GM21515 (cell line): ENCODE results near the gene IL27RA.

ENCODE experiments used
- ATAC-seq: cut with Tn5 transposase; IDR thresholded peaks from one replicate; pipeline ENCODE4 v1.9.1; 2021; ENCODE audit not compliant: unreplicated experiment

Gene IL27RA

GRCh38 chr19:14031719-14032480 is at the start of gene IL27RA:
Gene IL27RA (plus strand): TSS chr19:14031762. CDS start chr19:14031873, 111 bp downstream.
- peak; percentile 50 for ATAC-seq

- ATAC-seq, result no peak
Measured at GRCh38 chr19:13981988-13982501, 49.5 kb upstream of the IL27RA start.

- ATAC-seq, result no peak
Measured at GRCh38 chr19:13982773-13983172, 48.8 kb upstream of the IL27RA start.

GRCh38 chr19:13983213-13983889 is 48.2 kb upstream of the IL27RA start:
- no peak for ATAC-seq

DNA sequence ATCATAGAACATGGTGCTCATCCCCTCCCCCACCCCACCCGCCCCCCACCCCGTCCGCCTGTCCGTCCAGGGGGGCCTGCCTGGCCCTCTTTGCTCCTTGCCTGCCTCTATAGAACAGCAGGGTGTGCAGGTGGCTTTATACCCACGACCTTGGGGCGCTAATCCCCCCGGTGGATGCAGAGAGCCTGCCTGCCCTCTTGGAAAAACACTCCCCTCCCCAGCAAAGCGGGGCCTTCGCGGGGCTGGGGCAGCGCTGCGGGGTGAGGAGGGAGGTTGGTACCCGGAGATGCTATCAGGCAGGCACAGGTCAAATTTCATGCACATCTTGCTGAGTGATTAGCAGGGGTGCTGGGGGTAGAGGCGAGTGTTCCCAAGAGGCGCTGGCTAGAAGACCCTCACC is 47.4 kb upstream of the IL27RA start:
- no peak for ATAC-seq

- no peak for ATAC-seq
Measured at GRCh38 chr19:13984875-13985741, 46.5 kb upstream of the IL27RA start.

DNA sequence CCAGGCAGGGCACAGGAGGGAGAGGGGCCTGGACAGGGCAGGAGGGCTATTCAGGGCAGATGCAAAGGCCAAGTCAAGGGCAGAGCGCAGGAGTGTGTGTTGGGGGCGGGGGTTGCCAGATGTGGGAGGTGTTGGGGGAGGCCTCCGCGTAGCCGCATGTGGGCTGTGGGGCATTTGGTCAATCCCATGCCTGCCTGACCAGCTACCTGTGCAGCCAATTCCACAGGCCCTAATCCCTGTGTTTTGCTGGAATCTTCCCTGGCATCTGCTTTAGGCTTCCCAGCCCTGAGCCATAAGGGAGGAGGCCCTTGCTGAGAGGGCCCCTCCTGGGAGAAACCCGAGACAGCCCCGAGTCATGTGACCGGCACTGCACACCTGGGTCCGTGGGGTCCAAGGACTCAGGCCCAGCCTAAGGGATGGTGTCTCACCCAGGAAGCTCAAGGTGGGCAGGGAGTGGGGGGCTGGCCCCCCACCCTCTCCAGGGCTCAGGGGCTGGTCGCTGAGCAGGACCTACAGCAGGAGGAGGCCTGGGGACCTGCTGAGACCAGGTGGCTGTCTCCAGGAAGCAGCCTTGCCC is 45.7 kb upstream of the IL27RA start:
- ATAC-seq, result peak; percentile 8

- ATAC-seq, result peak; percentile 72
Measured at GRCh38 chr19:13986348-13986904, 45.1 kb upstream of the IL27RA start.

DNA sequence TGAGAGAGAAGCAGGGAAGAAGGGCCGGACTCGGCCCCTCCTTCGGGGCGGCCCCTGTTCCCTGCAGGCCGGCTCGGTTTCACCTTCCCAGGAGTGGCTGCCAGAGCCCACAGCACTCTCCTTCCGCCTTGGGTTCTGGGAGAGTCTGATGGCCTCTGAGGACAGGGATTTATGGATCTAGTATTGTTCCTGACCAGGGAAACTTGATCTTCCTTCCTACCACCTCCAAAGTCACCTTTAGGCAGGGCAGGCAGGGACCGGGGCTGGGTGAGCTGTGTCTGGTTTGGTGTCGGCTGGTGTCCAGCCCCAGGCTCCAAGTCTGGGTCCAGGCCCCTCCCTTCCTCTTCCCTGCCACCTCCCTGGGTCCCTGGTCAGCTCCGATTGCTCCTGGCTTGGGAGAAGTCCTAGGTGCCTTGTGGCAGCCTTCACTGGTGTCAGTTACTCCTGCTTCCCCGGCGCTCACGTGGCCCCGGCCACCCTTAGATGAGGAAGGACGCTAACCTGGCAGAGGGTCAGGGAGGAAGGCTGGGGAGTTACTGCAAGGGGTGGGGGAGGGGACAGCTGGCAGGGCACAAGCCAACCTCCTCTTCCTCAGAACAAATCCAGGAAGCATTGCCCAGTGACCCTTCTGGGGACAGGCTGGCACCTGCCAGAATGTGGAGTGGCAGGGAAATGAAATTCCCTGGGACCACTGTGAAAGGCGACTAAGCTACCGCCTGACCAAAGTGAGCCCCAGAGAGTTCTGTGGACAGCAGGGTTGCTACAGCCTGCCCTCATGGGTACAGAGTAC is 44.3 kb upstream of the IL27RA start:
- no peak for ATAC-seq

GRCh38 chr19:13989487-13989886 is 42.1 kb upstream of the IL27RA start:
- ATAC-seq, result no peak

- no peak for ATAC-seq
Measured at GRCh38 chr19:13990085-13990484, 41.5 kb upstream of the IL27RA start.

GRCh38 chr19:13992025-13992424 is 39.5 kb upstream of the IL27RA start:
- no peak for ATAC-seq

DNA sequence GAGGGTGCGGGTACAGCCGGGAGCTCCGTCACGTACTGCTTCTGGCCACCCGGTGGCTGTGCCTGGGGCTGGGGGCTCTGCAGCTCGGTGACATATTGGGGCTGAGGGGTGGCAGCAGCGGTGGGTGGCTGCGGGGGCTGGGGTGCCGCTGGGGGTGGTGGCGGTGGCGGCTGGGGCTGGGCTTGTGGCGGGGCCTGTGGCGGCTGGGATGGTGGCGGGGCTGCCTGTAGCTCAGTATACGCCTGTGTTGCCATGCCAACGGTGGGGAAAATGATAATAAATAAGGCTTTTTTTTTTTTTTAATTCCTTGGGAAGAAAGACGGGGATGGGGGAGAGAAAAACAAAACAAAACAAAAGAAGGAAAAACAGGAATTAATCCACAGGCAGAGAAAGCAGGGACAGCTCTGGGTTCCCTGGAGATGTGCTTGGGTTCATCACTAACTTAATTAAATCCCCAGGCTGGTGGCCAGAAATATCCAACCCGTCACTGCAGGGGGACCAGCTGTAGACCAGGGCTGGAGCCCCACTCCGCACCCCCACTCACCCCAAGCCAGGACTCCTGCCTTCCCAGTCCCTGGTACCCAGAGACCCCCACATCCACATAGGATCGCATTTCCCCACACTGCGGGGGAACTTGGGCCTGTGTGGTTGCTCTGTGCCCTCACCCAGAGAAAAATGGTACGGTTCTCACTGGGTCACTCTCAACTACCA is 37.8 kb upstream of the IL27RA start:
- no peak for ATAC-seq

DNA sequence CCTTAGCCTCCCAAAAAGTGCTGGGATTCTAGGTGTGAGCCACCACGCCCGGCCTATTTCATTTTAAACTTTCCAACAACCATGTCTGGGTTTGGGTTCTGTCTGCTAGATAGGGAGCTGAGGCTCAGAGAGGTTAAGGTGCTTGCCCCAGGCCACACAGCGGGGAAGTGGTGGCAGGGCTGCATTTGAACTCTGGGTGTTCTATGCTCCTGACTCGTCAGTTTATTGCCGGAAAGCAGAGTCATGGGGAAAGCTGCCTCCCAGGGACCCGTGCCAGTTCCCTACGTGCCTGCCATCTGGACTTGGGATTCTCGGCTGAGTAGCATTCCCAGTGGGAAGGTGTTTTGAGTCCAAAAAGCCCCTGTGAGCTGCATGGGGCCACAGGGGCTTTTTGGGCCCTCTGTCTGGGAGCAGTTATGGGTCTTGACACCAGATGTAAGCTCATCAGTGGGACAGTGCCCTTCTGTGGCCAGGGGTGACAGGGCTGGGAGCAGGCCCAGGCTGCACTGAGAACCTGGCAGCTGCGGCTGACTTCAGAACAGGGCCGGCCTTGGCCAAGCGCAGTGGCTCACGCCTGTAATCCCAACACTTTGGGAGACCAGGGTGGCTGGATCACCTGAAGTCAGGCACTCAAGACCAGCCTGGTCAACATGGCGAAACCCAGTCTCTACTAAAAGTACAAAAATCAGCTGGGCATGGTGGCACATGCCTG is 36.4 kb upstream of the IL27RA start:
- no peak for ATAC-seq

DNA sequence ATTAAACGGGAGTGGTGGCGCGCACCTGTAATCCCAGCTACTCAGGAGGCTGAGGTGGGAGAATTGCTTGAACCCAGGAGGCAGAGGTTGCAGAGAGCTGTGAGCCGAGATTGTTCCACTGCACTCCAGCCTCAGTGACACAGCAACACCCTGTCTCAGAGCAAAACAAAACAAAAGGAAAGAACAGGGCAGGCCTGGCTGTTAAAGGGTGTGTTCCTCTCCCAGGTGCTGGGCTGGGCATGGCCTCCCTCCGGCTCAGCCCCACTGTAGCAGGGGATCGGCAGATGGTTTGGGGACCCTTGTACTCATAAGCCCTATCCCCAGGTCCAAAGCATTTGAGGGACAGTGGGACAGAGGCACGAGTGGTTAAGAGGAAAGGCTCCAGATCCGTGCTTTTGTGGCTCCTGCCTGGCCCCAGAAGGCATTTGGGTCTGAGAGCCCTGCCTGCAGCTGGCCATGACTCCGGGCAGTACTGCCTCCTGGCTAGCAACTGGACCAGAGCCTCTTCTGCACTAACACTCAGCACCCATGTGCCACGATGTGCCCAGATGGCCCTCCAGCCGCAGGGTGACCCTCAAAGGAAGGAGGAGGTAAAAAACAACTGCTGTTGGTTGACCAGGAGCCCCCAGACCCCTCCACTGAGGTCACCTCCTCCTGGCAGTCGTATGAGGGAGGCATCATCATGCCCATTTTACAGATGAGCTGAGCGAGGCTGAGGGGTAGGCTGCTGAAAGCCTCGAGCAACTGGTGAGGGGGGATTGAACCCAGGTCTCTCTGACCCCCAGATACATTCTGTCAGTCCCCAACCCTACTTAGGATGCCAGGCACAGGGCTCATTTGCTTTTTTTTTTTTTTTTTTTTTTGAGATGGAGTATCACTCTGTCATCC is 35.4 kb upstream of the IL27RA start:
- ATAC-seq, result no peak

- no peak for ATAC-seq
Measured at GRCh38 chr19:13996928-13997630, 34.5 kb upstream of the IL27RA start.

DNA sequence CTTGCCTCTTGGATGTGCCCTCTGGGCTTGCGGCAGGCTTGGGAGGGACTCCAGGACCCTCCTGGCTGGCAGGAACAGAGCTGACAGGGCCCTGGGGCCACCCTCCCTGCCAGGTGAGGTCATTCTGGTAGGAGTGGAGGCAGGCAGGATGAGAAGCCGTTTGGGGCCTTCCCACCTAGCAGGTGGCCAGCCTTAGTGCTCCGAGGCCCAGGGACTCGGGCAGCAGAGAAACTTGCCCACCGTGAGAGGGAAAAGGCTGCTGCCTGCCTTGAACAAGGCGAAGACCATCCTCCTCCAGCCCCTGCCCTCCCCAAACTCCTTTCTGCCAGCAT is 34.0 kb upstream of the IL27RA start:
- no peak for ATAC-seq
